C4-2B (cell line): ENCODE results near the gene PDZRN4.

ENCODE experiments used
- CTCF ChIP-seq: fragments of 450-650 bp; conservative IDR thresholded peaks from 2 replicates; pipeline ENCODE4 v1.5.1; 2017; ENCODE audit warnings: mild to moderate bottlenecking
- ZFX ChIP-seq: fragments of 450-650 bp; IDR thresholded peaks from 2 replicates; pipeline ENCODE4 v1.6.1; 2017

GRCh38 chr12:41220931-41221330 lies 32.8 kb downstream of the PDZRN4 start:
- no peak for TF ChIP-seq CTCF
- TF ChIP-seq ZFX: no peak
